Endodermal cell (in vitro differentiated cells): ENCODE data around the gene C1orf21. TPM values are rescaled to one million over a fixed set of nuclear protein-coding genes. Genes with fewer than 3 reads are reported as not detected.
A peak's percentile ranks its signal among the peaks of the same experiment; 100 is the strongest.

ENCODE experiments used
- DNase-seq: peaks from one replicate; pipeline ENCODE4 v3.0.0-alpha.2; 2017
- H3K27ac ChIP-seq: 2 replicates; pipeline ENCODE4 v1.5.1; 2013; ENCODE audit warnings: mild to moderate bottlenecking, low read depth, low read length, moderate library complexity
- H3K27me3 ChIP-seq: 2 replicates; pipeline ENCODE4 v1.6.1; 2013; ENCODE audit warnings: mild to moderate bottlenecking, low read length, moderate library complexity; ENCODE audit not compliant: insufficient read depth, control insufficient read depth, poor library complexity, severe bottlenecking
- H3K36me3 ChIP-seq: 2 replicates; pipeline ENCODE4 v1.7.0; 2013; ENCODE audit warnings: mild to moderate bottlenecking, low read length, moderate library complexity; ENCODE audit not compliant: control insufficient read depth, insufficient read depth
- H3K4me1 ChIP-seq: one replicate; pipeline ENCODE4 v1.7.0; 2013; ENCODE audit warnings: low read length; ENCODE audit not compliant: control insufficient read depth, insufficient read depth
- H3K4me3 ChIP-seq: 2 replicates; pipeline ENCODE4 v1.5.1; 2013; ENCODE audit warnings: mild to moderate bottlenecking, low read length, moderate library complexity
- H3K9ac ChIP-seq: 2 replicates; pipeline ENCODE4 v1.6.1; 2013; ENCODE audit warnings: mild to moderate bottlenecking, low read length, moderate library complexity; ENCODE audit not compliant: poor library complexity, severe bottlenecking; ENCODE audit errors: extremely low read depth
- H3K9me3 ChIP-seq: 2 replicates; pipeline ENCODE4 v1.6.1; 2013; ENCODE audit warnings: mild to moderate bottlenecking, low read length, moderate library complexity; ENCODE audit not compliant: control insufficient read depth
- H3K27ac Mint-ChIP-seq: 2 replicates; pipeline ENCODE4 v1.8.0; 2020; ENCODE audit warnings: mixed read lengths
- H3K27me3 Mint-ChIP-seq: 2 replicates; pipeline ENCODE4 v1.8.0; 2021; ENCODE audit warnings: mild to moderate bottlenecking, mixed read lengths; ENCODE audit not compliant: insufficient read depth
- H3K36me3 Mint-ChIP-seq: 2 replicates; pipeline ENCODE4 v1.8.0; 2020; ENCODE audit warnings: low read depth, mixed read lengths
- H3K4me1 Mint-ChIP-seq: 2 replicates; pipeline ENCODE4 v1.8.0; 2020; ENCODE audit warnings: mixed read lengths
- H3K4me3 Mint-ChIP-seq: 2 replicates; pipeline ENCODE4 v1.8.0; 2020; ENCODE audit warnings: mild to moderate bottlenecking, moderate library complexity, mixed read lengths
- H3K9me3 Mint-ChIP-seq: 2 replicates; pipeline ENCODE4 v1.8.0; 2020; ENCODE audit warnings: mild to moderate bottlenecking, mixed read lengths
- WGBS, 2 experiments: methylation state at CpG; one replicate each; pipeline versions ENCODE4 v1.1.5 to v1.1.7; 2013; ENCODE audit warnings: missing lambda C conversion rate in 2 of 2, mixed read lengths in 1 of 2; ENCODE audit not compliant: insufficient coverage in 1 of 2, insufficient read length in 1 of 2; 5-methylcytosine and 5-hydroxymethylcytosine counted together
- total RNA-seq, 2 donors: library from RNA; stranded (reverse); fragmentation: NEBNext Ultra II Directional in 1 of 2; extraction: Animal tissue kit (Norgen Biotek cat#: 25700) in 1 of 2; gene quantifications; 2 replicates in 1 of 2; 3 replicates in 1 of 2; pipeline ENCODE4 v1.2.1, GENCODE V29; 2021
- TF ChIP-seq, protein P1 (sequence below): fragments of 200-600 bp; sonication (generic); conservative IDR thresholded peaks from 2 replicates; pipeline ENCODE4 v1.5.0; 2021; ENCODE audit warnings: antibody characterized with exemption, mild to moderate bottlenecking

Gene C1orf21
- total RNA-seq, 2 donors from 2014 or later = 9.1 to 10.2 TPM

- no peak overlapping the region for H3K27ac ChIP-seq
- 44% methylated on average over 2 of the region's 2 CpGs; no CpG with 5 or more reads in 1 of the 2 experiments for WGBS, 2 experiments
- H3K27me3 Mint-ChIP-seq = no peaks in the 10 kb centered on the region
- TF ChIP-seq, protein P1, sequence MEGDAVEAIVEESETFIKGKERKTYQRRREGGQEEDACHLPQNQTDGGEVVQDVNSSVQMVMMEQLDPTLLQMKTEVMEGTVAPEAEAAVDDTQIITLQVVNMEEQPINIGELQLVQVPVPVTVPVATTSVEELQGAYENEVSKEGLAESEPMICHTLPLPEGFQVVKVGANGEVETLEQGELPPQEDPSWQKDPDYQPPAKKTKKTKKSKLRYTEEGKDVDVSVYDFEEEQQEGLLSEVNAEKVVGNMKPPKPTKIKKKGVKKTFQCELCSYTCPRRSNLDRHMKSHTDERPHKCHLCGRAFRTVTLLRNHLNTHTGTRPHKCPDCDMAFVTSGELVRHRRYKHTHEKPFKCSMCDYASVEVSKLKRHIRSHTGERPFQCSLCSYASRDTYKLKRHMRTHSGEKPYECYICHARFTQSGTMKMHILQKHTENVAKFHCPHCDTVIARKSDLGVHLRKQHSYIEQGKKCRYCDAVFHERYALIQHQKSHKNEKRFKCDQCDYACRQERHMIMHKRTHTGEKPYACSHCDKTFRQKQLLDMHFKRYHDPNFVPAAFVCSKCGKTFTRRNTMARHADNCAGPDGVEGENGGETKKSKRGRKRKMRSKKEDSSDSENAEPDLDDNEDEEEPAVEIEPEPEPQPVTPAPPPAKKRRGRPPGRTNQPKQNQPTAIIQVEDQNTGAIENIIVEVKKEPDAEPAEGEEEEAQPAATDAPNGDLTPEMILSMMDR = no peak
- H3K9me3 ChIP-seq = no peaks in the 10 kb centered on the region
- H3K4me3 Mint-ChIP-seq = no peak overlapping the region
- H3K36me3 ChIP-seq = no peaks in the 10 kb centered on the region
- no peak overlapping the region for H3K4me3 ChIP-seq
- peak; percentile 73 for DNase-seq
- no peak overlapping the region for H3K27ac Mint-ChIP-seq
- no peak overlapping the region for H3K9ac ChIP-seq
- H3K4me1 ChIP-seq = peaks cover 28% of the 10 kb centered on the region
- peaks cover 26% of the 10 kb centered on the region for H3K4me1 Mint-ChIP-seq
- H3K36me3 Mint-ChIP-seq = no peaks in the 10 kb centered on the region
- H3K27me3 ChIP-seq = no peaks in the 10 kb centered on the region
- no peaks in the 10 kb centered on the region for H3K9me3 Mint-ChIP-seq
Measured at GRCh38 chr1:184350573-184350972, 36.3 kb upstream of the C1orf21 start.

- H3K4me1 ChIP-seq = peaks cover 28% of the 10 kb centered on the region
- H3K27ac Mint-ChIP-seq = no peak overlapping the region
- 98 to 100% methylated on average over 2 to 3 of the region's 3 CpGs for WGBS, 2 experiments
- no peak for DNase-seq
- no peak overlapping the region for H3K27ac ChIP-seq
- no peaks in the 10 kb centered on the region for H3K9me3 Mint-ChIP-seq
- H3K9ac ChIP-seq = no peak overlapping the region
- H3K4me1 Mint-ChIP-seq = peaks cover 26% of the 10 kb centered on the region
- no peaks in the 10 kb centered on the region for H3K36me3 ChIP-seq
- TF ChIP-seq, protein P1 = no peak
- no peaks in the 10 kb centered on the region for H3K36me3 Mint-ChIP-seq
- H3K4me3 Mint-ChIP-seq = no peak overlapping the region
- no peak overlapping the region for H3K4me3 ChIP-seq
- H3K9me3 ChIP-seq = no peaks in the 10 kb centered on the region
- H3K27me3 Mint-ChIP-seq = peaks cover 2% of the 10 kb centered on the region
- no peaks in the 10 kb centered on the region for H3K27me3 ChIP-seq
Measured at GRCh38 chr1:184351416-184351975, 35.3 kb upstream of the C1orf21 start.

- H3K9ac ChIP-seq = no peak overlapping the region
- Mint-ChIP-seq H3K27ac (no peak overlapping the region), H3K36me3 (no peaks in the 10 kb centered on the region), H3K27me3 (peaks cover 2% of the 10 kb centered on the region), H3K9me3 (no peaks in the 10 kb centered on the region), H3K4me3 (no peak overlapping the region), H3K4me1 (peaks cover 25% of the 10 kb centered on the region)
- no peaks in the 10 kb centered on the region for H3K36me3 ChIP-seq
- H3K4me3 ChIP-seq = no peak overlapping the region
- H3K27ac ChIP-seq = no peak overlapping the region
- TF ChIP-seq, protein P1 = no peak
- H3K9me3 ChIP-seq = no peaks in the 10 kb centered on the region
- no peaks in the 10 kb centered on the region for H3K27me3 ChIP-seq
- WGBS, 2 experiments = 94 to 100% methylated on average over 1 of the region's 1 CpG
- H3K4me1 ChIP-seq = peaks cover 28% of the 10 kb centered on the region
- no peak for DNase-seq
Measured at GRCh38 chr1:184352776-184353175, 34.1 kb upstream of the C1orf21 start.
